HAP-1 (cell line): ENCODE measurements around the gene NELFCD.
"Not testable (repeated sequence)": the region's sequence is repeated elsewhere in the genome, so short reads cannot be mapped to it uniquely, and the experiment has no call there.

ENCODE experiments used
- DNase-seq, 2 experiments: peaks; one replicate each; pipeline ENCODE4 v3.0.0-alpha.2; 2016 to 2020; ENCODE audit warnings: low spot score in 2 of 2
- H3K27me3 ChIP-seq: fragments of 250-450 bp; sonication (Bioruptor Pico); 2 replicates; pipeline ENCODE4 v1.5.1; 2020; ENCODE audit warnings: low read depth, mild to moderate bottlenecking, moderate library complexity
- H3K36me3 ChIP-seq: fragments of 250-450 bp; sonication (Bioruptor Pico); replicated peaks from 2 replicates; pipeline ENCODE4 v1.5.1; 2020; ENCODE audit warnings: mild to moderate bottlenecking
- H3K4me1 ChIP-seq: fragments of 250-450 bp; sonication (Bioruptor Pico); 2 replicates; pipeline ENCODE4 v1.5.1; 2020; ENCODE audit warnings: mild to moderate bottlenecking
- H3K4me3 ChIP-seq: fragments of 250-450 bp; sonication (Bioruptor Pico); 2 replicates; pipeline ENCODE4 v1.5.1; 2020; ENCODE audit warnings: mild to moderate bottlenecking, moderate library complexity
- H3K9me3 ChIP-seq: fragments of 250-450 bp; sonication (Bioruptor Pico); 2 replicates; pipeline ENCODE4 v1.5.1; 2020; ENCODE audit warnings: mild to moderate bottlenecking, moderate library complexity
- in situ Hi-C: fragments of 300-500 bp; cut with MboI; formaldehyde crosslinking; loops from 3 replicates; pipeline ENCODE4 v1.14.3; 2020; ENCODE audit warnings: low sequenced_read_pairs, inconsistent platforms, mixed read lengths

Gene NELFCD, protein sequence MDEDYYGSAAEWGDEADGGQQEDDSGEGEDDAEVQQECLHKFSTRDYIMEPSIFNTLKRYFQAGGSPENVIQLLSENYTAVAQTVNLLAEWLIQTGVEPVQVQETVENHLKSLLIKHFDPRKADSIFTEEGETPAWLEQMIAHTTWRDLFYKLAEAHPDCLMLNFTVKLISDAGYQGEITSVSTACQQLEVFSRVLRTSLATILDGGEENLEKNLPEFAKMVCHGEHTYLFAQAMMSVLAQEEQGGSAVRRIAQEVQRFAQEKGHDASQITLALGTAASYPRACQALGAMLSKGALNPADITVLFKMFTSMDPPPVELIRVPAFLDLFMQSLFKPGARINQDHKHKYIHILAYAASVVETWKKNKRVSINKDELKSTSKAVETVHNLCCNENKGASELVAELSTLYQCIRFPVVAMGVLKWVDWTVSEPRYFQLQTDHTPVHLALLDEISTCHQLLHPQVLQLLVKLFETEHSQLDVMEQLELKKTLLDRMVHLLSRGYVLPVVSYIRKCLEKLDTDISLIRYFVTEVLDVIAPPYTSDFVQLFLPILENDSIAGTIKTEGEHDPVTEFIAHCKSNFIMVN

DNA sequence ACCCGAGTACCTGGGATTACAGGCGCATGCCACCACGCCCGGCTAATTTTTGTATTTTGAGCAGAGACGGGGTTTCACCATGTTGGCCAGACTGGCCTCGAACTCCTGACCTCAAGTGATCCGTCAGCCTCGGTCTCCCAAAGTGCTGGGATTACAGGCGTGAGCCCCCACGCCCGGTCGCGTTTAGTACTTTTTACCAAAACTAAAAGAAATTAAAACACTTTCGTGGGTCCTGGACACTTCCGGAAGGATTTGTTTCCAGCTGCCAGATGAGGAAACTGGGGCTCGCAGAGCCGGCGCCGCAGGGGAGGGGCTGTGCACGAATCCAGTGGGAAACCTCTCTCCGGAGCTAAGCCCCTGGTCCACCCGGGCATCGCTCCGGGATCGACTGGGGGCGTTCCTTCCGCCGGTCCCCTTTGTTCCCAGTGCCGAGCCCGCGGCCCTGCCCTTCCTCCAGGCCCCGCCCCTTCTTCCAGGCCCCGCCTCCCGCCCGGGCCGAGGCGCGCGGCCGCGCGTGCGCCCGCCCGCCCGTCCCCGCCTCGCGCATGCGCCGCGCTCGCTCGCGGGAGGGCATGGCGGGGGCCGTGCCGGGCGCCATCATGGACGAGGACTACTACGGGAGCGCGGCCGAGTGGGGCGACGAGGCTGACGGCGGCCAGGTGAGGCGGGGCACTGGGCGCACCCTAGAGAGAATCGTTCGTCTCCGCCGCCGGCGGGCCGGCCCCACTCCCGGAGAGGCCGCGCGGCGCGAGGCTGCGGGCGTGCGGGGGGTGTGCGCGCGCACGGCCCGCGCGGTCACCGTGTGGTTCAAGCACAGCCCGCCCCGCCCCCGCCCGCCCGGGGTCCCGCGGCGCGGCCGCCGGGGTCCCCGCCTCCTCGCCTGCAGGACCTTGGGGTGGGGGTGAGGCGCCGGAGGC, at the start of gene NELFCD:
Gene NELFCD, plus strand, starts transcription at position 546 of the 917 bp plus-strand sequence. Its CDS starts 54 bp downstream, at position 600.
- in situ Hi-C loops, result loop anchor here (10.0 kb wide), 1 partner anchor 76 kb away; no protein-coding TSS in a partner anchor
- Histone ChIP-seq H3K27me3 (no peaks in the 10 kb centered on the region), H3K4me3 (peak within 1 kb of the TSS; percentile 65), H3K36me3 (peaks cover 2% of the 10 kb centered on the region; the same call in 1 of the 2 replicates), H3K4me1 (peaks cover 6% of the 10 kb centered on the region), H3K9me3 (no peaks in the 10 kb centered on the region)
- DNase-seq, result peak; percentile 87 to 96

DNA sequence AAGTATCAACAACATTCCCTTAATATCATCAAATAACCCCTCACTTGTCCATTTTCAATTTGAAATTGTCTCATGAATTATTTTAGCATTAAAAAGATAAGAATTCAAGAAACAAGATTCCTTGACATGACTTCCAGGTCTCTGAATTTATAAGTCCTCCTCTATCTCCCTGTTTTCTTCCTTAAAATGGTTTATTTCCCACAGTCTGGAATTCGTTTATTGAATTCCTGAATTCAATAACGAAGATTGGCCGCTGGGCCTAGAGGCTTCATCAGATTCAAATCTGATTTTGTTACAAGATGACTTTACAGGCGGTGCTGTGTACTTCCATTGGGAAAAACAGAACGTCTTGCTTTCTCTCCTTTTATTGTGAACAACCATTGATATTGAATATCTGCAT, 48.9 kb upstream of the NELFCD start:
- peaks cover 3% of the 10 kb centered on the region; the same call in 1 of the 2 replicates for H3K9me3 ChIP-seq
- no peak for DNase-seq
- H3K4me1 ChIP-seq, result no peaks in the 10 kb centered on the region
- peaks cover 9% of the 10 kb centered on the region; the same call in 1 of the 2 replicates for H3K27me3 ChIP-seq
- H3K36me3 ChIP-seq, result no peaks in the 10 kb centered on the region
- in situ Hi-C loops, result no loop called here
- no peak overlapping the region for H3K4me3 ChIP-seq

DNA sequence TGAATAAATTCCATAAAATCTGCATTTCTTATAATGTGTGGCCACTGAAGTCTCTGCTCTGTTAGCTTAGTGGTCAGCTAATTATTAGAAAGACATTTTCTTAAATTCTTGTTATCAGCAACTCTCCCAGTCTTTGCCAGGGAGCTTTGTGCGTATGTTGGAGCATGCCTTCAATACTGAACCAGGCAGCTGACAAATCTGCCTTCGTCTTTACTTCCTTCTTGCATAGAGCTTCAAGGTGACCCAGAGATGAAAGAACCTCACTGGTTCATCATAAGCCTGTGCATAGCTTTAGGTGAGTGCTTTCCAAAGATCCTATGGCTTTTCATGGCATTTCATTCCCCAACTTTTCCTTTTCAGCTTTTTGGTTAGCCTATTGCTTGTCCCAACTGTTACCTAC, 43.0 kb upstream of the NELFCD start:
- Histone ChIP-seq H3K9me3 (peaks cover 3% of the 10 kb centered on the region; the same call in 1 of the 2 replicates), H3K27me3 (peaks cover 32% of the 10 kb centered on the region), H3K36me3 (no peaks in the 10 kb centered on the region), H3K4me3 (no peak overlapping the region), H3K4me1 (no peaks in the 10 kb centered on the region)
- in situ Hi-C loops, result no loop called here
- DNase-seq, result no peak

DNA sequence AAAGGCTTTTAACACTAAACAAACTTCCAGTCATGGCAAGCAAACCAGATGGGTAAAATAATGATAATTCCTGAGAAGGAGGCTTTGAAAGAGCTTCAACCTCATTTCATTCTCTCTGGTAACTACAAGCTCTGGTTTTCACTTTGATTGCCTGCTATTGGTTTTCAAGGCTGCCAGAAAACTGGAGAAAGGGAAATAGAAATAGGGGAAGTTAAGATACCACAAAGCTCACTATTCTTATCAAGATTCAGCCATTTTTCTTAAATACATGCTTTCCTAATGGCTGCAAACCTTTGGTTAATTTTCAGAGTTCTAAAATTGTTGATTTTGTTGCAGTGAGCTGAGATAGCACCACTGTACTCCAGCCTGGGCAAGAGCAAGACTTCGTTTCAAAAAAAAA, 42.5 kb upstream of the NELFCD start:
- DNase-seq, result no peak
- in situ Hi-C loops, result no loop called here
- Histone ChIP-seq H3K4me3 (no peak overlapping the region), H3K27me3 (peaks cover 32% of the 10 kb centered on the region), H3K4me1 (no peaks in the 10 kb centered on the region), H3K36me3 (no peaks in the 10 kb centered on the region), H3K9me3 (peaks cover 3% of the 10 kb centered on the region; the same call in 1 of the 2 replicates)

DNA sequence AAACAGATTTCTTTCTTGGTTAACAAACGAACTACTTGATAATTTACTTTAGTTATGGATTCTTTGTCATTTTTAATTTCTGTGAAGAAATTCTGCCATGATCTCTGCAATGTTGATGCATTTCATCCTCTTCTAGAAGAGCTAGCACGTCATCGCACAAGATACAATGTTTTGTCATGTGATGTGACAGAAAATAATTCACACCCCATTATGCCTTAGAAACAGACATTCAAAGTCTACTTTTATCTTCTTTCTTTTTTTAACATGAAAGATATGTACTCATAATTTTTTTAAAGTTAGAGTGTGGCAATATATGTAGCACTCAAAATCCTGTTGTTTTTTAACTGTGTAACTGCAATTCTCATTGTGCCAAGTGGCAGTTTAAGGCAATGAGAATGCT, 39.6 kb upstream of the NELFCD start:
- in situ Hi-C loops, result no loop called here
- Histone ChIP-seq H3K4me3 (no peak overlapping the region), H3K36me3 (no peaks in the 10 kb centered on the region), H3K9me3 (no peaks in the 10 kb centered on the region; the same call in 1 of the 2 replicates), H3K4me1 (no peaks in the 10 kb centered on the region), H3K27me3 (peaks cover 23% of the 10 kb centered on the region)
- no peak for DNase-seq

DNA sequence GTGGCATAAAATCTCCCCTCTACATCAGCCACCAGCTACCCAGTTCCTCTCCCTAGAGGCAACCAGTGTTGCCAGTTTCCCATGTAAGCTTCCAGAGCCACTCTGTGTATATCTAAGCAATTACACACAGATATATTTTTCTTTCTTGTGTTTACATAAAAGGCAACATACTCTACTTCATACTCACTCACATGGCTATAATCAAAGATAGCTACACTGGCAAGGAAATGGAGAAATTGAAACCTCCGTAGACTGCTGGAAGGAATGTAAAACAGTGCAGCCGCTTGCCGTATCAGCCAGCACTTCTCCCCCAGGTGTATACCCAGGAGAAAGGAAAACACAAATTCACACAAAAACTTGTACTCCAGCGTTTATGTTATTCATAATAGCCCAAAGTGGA, 38.5 kb upstream of the NELFCD start:
- H3K27me3 ChIP-seq, result peaks cover 26% of the 10 kb centered on the region
- H3K4me1 ChIP-seq, result no peaks in the 10 kb centered on the region
- H3K36me3 ChIP-seq, result no peaks in the 10 kb centered on the region
- in situ Hi-C loops, result no loop called here
- DNase-seq, result no peak
- H3K9me3 ChIP-seq, result no peaks in the 10 kb centered on the region
- H3K4me3 ChIP-seq, result no peak overlapping the region

DNA sequence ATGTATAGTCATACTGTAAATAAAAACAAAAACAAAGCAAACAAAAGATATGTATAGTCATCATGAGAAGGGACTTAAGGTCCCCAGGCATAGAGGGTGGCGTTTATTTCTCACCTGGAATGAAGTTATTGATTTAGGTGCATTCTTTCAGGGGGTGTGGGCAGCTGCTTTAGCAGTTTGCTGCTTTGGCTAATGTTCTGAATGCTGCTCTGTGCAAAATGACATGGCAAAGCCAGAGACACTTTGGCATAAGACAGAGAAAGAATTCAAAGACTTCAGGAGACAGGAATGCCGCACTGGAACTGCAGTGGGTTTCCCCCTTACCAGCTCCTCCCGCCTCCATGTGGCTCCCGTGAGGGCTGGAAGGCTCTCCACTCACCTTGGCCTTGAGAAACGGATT, 36.4 kb upstream of the NELFCD start:
- DNase-seq, result no peak
- Histone ChIP-seq H3K4me1 (no peaks in the 10 kb centered on the region), H3K27me3 (peaks cover 7% of the 10 kb centered on the region; the same call in 1 of the 2 replicates), H3K36me3 (no peaks in the 10 kb centered on the region), H3K9me3 (no peaks in the 10 kb centered on the region), H3K4me3 (no peak overlapping the region)
- in situ Hi-C loops, result no loop called here

DNA sequence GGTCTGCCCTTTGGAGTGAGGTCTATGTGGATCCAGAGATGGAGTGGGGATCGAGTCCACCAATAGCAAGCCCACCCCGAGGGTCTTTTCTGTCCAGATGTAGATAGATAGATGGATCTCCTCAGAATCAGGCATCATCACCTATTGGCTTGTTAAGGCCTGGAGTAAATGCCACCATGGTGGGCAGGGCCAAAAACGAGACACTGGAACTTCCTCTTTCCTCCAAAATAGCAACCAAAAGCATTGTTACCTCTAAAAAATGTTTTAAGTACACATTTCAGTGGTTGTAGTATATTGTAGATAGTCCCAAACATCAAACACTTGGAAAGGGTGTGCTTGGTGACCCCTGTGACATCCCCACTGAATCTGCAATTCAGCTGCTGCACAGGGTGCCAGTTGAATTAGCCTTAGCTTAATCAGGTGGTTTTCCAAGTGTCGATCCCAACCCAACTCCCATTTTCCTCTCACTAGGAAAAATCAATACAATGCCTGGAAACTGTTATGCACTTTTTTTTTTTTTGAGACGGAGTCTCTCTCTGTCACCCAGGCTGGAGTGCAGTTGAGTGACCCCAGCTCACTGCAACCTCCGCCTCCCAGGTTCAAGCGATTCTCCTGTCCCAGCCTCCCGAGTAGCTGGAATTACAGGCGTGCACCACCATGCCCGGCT, 35.0 kb upstream of the NELFCD start:
- Histone ChIP-seq H3K9me3 (no peaks in the 10 kb centered on the region), H3K27me3 (peaks cover 5% of the 10 kb centered on the region; the same call in 1 of the 2 replicates), H3K36me3 (no peaks in the 10 kb centered on the region), H3K4me1 (no peaks in the 10 kb centered on the region), H3K4me3 (no peak overlapping the region)
- no peak for DNase-seq
- in situ Hi-C loops, result no loop called here

DNA sequence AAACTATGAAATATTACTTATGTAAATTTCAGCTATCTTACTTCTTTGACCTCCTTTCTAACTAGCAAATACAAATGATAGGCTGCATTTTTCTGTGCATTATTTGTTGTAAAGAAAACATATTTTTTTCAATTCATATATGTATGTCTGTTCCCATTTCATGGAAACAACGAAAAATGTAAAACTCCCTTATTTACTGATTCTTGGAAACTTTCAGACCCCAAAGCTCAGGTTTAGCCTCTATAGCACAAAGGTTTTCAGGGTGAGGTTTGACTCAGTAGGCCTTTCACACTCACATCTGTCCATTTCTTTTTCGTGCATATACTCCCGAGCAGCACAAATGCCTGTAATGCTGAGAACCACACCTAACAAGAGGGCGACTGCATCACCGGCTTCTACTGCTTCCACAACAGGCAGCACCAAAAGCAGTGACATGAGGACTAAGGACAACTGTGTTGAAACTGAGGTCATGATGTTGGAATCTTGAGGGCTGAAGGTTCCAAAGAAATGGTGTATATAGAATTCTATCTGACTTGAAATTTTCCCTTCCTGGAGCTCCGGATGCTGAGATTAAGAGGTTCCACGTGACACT, 33.2 kb upstream of the NELFCD start:
- in situ Hi-C loops, H3K4me1 ChIP-seq, DNase-seq, H3K36me3 ChIP-seq, H3K9me3 ChIP-seq, H3K27me3 ChIP-seq, H3K4me3 ChIP-seq: not testable (repeated sequence)

DNA sequence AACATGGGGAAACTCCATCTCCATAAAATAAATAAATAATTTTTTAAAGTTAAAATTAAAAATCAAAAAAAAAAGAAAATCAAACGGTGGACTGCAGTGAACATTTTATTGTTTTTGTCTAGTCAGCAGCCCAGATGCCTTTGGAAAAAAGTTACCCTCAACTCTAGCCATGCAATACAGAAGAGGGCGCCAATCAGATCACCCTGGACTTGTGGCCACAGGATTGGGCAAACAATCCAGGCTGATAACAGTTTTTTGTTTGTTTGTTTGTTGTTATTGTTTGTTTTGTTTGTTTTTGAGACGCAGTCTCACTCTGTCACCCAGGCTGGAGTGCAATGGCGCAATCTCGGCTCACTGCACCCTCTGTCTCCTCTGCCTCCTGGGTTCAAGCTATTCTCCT, 30.5 kb upstream of the NELFCD start:
- no peaks in the 10 kb centered on the region for H3K36me3 ChIP-seq
- in situ Hi-C loops, result no loop called here
- no peak overlapping the region for H3K4me3 ChIP-seq
- no peaks in the 10 kb centered on the region for H3K4me1 ChIP-seq
- H3K27me3 ChIP-seq, result peaks cover 7% of the 10 kb centered on the region; the same call in 1 of the 2 replicates
- H3K9me3 ChIP-seq, result no peaks in the 10 kb centered on the region
- no peak for DNase-seq

DNA sequence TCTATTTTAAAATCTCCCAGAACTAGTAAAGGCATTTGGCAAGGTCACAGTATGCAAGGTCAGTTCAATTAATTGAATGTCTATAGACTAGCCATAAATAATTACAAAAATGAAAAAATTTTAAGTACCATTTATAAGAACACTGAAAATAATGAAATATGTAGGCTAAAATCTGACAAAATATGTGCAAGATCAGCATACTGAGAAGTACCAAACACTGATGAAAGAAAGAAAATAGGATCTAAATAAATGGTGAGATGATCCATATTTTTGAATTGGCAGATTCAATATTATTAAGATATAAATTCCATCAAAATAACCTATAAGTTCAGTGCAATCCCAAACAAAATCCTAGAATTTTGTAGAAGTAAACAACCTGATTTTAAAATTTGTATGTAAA, 28.0 kb upstream of the NELFCD start:
- no peaks in the 10 kb centered on the region for H3K4me1 ChIP-seq
- no peak overlapping the region for H3K4me3 ChIP-seq
- no peaks in the 10 kb centered on the region for H3K36me3 ChIP-seq
- in situ Hi-C loops, result no loop called here
- no peak for DNase-seq
- H3K9me3 ChIP-seq, result no peaks in the 10 kb centered on the region
- peaks cover 5% of the 10 kb centered on the region for H3K27me3 ChIP-seq

DNA sequence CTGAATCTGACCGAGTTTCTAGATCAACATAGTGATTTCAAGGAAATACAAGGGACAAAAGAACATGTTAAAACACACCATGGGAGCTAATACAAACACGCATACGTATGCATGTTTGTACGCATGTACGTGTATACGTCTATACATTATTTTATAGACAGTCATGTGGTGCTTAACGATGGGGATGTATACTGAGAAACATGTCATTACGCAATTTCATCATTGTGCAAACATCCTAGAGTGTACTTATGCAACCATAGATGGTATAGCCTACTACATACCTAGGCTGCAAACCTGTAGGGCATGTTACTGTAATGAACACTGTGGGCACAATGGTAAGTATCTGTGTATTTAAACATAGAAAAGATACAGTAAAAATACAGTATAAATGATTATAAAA, 25.0 kb upstream of the NELFCD start:
- DNase-seq, result no peak
- Histone ChIP-seq H3K9me3 (no peaks in the 10 kb centered on the region), H3K4me3 (no peak overlapping the region), H3K4me1 (no peaks in the 10 kb centered on the region), H3K27me3 (peaks cover 4% of the 10 kb centered on the region), H3K36me3 (no peaks in the 10 kb centered on the region)
- in situ Hi-C loops, result no loop called here

DNA sequence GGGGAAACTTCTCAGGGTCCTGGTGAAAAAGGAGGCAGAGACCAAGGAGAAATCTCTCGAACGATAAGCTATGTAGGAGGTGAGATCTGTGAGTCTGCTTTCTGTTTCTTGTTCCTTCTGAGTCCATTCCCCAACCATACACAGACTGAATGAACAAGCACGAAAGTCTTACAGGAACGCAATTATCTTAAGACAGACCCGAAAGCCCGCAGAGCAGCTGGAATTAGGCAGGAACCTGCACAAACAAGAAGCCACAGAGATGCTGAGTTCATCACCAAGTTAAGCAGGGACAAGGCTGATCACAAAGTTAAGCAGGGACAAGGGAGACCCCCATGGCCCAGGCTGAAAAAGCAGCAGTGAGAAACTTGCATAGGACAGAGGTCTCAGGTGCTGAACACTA, 21.4 kb upstream of the NELFCD start:
- DNase-seq, result no peak
- no peaks in the 10 kb centered on the region; the same call in 1 of the 2 replicates for H3K27me3 ChIP-seq
- no peaks in the 10 kb centered on the region for H3K4me1 ChIP-seq
- H3K4me3 ChIP-seq, result no peak overlapping the region
- H3K9me3 ChIP-seq, result no peaks in the 10 kb centered on the region
- H3K36me3 ChIP-seq, result no peaks in the 10 kb centered on the region
- in situ Hi-C loops, result no loop called here
